GM13976 (cell line): Measurements from ENCODE around the gene SLC25A13.
"Not testable (repeated sequence)": the region's sequence is repeated elsewhere in the genome, so short reads cannot be mapped to it uniquely, and the experiment has no call there.

ENCODE experiments used
- DNase-seq: peaks from one replicate; pipeline ENCODE4 v3.0.0; 2012; ENCODE audit warnings: low spot score
- in situ Hi-C: fragments of 300-500 bp; cut with MboI; formaldehyde crosslinking; loops from one replicate; pipeline ENCODE4 v1.12.0; 2022; ENCODE audit warnings: low sequenced_read_pairs, mixed read lengths, inconsistent platforms; ENCODE audit not compliant: unreplicated experiment
- TF ChIP-seq, protein P1 (sequence below): IDR thresholded peaks from 2 replicates; pipeline ENCODE4 v1.5.1; 2012; ENCODE audit warnings: borderline replicate concordance, mild to moderate bottlenecking; ENCODE audit not compliant: insufficient read depth; ENCODE audit errors: extremely low read depth, missing control alignments, control extremely low read depth

The SLC25A13 gene

DNA sequence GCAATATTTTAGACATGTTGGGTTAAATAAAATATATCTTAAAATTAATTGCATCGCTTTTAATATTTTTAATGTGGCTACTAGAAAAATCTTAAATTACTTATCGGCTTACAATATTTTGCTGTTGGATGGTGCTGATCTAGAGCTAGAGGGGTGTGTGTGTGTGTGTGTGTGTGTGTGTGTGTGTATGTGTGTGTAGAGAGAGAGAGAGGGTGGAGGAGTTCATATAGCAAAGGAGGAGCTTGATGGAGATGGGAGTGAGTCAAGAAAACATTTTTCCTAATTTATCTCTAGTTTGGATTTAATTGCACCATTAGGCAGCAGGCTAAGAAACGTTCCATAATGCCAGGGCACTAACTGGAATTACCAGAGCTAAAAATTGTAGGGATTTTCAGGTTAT is 10.4 kb upstream of the SLC25A13 start:
- DNase-seq: no peak
- in situ Hi-C loops: no loop called here
- TF ChIP-seq, protein P1, sequence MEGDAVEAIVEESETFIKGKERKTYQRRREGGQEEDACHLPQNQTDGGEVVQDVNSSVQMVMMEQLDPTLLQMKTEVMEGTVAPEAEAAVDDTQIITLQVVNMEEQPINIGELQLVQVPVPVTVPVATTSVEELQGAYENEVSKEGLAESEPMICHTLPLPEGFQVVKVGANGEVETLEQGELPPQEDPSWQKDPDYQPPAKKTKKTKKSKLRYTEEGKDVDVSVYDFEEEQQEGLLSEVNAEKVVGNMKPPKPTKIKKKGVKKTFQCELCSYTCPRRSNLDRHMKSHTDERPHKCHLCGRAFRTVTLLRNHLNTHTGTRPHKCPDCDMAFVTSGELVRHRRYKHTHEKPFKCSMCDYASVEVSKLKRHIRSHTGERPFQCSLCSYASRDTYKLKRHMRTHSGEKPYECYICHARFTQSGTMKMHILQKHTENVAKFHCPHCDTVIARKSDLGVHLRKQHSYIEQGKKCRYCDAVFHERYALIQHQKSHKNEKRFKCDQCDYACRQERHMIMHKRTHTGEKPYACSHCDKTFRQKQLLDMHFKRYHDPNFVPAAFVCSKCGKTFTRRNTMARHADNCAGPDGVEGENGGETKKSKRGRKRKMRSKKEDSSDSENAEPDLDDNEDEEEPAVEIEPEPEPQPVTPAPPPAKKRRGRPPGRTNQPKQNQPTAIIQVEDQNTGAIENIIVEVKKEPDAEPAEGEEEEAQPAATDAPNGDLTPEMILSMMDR: no peak

DNA sequence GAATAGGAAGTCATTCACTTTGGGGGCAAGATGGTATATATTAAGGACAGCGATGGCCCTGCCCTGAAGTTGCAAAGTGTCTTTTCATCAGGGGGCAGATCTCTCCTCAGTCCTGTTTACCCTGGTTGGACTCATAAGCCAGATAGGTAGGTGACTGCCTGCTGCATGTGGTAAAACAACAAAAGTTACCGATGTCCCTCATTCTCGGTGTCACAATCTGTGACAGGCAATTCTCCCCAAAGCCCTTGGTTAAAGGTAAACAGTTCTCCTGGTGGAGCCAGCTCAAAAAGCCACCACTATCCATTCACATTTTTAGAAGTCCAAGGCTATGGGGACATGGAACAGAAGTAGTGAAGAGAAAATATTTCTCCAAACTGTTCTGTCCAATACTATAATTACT is 9.9 kb upstream of the SLC25A13 start:
- in situ Hi-C loops: no loop called here
- no peak for DNase-seq
- TF ChIP-seq, protein P1: no peak

DNA sequence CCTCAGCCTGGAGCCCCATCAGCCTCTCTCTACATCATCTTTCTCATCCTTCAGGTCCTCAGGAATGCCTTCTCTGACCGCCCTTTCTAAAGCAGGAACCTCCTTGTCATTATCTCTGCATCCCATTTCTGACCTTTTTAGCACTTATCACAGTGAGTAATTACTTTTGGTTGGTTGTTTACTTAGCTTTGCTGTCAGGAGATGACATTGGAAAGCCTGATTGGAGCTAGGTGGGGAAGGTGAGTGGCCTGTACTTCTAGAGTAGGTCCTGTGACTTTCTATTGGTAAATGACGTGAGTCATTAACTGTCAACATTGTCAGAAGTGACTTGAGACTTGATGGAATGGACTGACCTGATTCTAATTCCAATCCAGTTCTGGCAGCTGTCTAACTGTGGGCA is 9.3 kb upstream of the SLC25A13 start:
- in situ Hi-C loops: no loop called here
- DNase-seq: no peak
- TF ChIP-seq, protein P1: no peak

DNA sequence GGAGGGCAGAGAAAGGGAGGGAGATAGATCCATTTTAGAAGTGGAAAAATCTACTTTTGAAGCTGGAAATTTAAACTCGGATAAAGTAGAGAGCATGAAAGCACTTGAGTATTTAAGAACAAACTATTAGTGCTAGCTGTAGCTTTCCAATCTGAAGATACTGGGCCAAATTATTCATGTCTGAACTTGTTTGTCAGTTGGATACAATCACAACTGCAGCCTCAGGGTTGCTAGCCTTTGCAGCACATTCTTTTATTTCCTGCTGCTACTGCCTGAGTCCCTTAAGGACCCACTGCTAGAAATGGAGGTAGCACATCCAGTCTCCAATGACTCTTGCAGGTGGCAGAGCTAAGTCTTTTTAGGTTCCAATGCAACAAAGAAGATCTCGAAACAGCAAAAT is 8.3 kb upstream of the SLC25A13 start:
- DNase-seq: no peak
- in situ Hi-C loops: no loop called here
- TF ChIP-seq, protein P1: no peak

DNA sequence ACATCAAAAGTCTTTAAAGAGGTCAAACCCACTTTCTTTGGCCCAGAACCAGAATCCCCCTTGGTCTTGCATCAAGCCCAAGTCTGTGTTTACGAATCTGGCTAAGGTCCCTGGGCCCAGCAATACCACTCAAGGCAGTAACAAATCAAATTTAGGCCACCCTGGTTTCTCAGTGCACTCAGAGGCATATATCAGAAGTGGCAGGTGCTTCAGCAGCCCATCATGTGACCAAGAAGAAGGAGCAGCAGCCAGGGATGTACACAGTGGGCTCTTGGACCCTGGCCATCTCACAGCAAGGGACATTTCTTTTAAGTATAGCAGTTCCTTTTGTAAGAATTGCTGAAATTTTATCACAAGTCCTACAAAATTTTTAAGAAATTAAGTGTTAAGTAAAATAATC is 7.3 kb upstream of the SLC25A13 start:
- in situ Hi-C loops: no loop called here
- TF ChIP-seq, protein P1: no peak
- no peak for DNase-seq

DNA sequence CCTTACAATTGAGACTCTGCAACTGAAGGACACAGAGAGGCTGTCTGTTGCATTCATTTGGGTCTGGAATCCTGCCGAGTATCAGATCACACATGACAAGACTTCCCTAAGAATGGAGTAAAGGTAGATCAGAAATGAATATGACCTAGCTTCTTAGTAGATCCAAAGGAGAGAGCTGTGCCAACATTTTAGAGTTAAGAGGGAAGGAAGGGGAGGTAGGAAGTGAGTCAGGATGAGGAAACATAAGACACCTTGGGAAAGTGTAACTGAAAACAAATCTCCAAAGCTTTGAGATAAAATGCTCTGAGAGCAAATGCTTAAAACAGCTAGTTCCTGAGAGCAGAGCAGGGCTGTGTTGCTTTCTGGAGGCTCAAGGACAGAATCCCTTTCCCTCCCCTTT is 6.1 kb upstream of the SLC25A13 start:
- TF ChIP-seq, protein P1: no peak
- no peak for DNase-seq
- in situ Hi-C loops: no loop called here

DNA sequence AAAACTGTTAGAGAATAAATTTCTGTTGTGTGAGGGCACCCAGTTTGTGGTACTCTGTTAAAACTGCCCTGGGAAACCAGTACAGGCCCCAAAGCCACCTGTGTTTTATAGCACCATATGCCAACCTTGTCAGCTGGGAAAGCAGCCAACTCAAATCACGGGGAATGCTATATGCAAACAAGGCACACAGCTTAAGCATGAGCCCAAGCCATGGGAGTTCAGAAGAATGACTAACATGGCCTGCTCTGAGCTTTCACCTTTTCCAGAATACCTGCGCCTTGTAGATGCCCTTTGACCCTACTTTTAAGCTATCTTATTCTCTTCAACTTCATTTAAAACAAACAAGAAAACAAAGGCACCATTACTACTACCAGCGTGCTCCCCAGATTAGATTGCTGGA is 5.5 kb upstream of the SLC25A13 start:
- TF ChIP-seq, protein P1: no peak
- in situ Hi-C loops: no loop called here
- DNase-seq: no peak

DNA sequence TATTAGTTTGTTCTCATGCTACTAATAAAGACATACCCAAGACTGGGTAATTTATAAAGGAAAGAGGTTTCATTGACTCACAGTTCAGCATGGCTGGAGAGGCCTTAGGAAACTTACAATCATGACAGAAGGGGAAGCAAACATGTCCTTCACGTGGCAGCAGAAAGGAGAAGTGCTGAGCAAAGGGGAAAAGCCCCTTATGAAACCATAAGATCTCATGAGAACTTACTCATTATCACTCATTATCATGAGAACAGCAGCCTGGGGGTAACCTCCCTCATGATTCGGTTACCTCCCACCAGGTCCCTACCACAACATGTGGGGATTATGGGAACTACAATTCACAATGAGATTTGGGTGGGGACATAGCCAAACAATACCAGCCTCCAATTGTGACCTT is 4.9 kb upstream of the SLC25A13 start:
- in situ Hi-C loops, DNase-seq: not testable (repeated sequence)
